Midbrain (tissue), 1 donor: ENCODE data around the gene MRPS11.
"Not testable (repeated sequence)": the region's sequence is repeated elsewhere in the genome, so short reads cannot be mapped to it uniquely, and the experiment has no call there.

Experiments used
- DNase-seq: peaks from one replicate; lab custom pipeline; 2025; lab: John Stamatoyannopoulos, UW

The MRPS11 gene

DNA sequence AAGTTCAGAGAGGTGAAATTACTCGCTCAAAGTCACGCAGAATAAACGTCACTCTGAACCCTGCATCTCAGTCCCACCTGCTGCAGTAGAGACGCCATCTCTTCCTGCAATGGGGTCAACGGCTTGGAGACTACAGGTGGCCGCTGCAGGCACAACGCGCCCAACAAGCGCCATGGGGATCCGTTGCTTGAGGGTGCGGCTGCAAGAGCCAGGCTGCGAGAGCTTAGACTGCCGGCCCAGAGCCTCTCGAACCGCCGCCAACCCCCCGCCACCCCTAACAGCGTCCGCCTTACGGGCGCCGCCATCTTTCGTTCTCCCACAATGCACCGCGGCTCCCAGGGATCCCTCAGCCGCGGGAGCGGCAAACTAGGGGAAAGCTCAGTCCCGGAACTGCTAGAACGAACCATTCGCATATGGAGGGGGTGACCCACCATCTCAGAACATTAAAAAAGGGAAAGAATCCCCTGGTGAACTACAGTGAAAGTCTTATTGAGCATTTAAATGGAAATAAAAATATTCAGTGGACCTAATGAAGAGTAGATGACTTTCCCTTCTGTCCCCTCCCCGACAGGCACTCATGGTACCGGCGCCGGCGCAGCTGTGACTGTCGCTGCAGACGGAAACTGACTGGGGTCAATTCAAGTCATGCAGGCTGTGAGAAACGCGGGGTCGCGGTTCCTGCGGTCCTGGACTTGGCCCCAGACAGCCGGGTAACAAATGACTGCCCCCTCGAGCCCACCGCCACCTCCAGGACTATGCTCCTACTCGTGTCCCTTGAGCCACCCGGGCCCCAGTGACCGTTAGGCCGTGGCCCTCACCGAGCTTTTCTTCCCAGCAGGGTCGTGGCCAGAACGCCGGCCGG is at the start of gene MRPS11, which contains the start of gene MRPL46:
Gene MRPS11, plus strand, starts transcription at position 636 of the 862 bp plus-strand sequence. Its CDS starts 10 bp downstream, at position 646.
Gene MRPL46, minus strand, starts transcription at position 316 of the 862 bp plus-strand sequence. Its CDS starts 11 bp downstream, at position 305.
- DNase-seq = peak; percentile 96

DNA sequence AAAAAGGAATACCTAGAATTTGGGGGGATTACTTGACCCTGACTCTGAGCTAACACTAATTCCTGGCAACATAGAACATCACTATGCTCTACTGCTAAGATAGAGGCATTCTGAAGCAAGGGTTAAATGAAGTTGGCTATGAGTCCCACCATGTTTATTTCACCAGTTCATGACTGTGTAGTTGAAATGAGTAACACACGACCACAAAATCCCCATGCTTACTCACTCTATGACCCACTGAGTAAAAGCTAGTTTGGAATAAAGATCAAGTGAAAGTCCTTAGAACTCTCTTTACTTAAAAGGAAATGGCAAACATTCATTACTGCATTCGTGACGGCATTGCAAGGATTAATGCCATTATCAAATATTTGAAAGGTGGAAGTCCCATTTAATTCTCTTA is 47.7 kb upstream of the MRPS11 start:
- no peak for DNase-seq

DNA sequence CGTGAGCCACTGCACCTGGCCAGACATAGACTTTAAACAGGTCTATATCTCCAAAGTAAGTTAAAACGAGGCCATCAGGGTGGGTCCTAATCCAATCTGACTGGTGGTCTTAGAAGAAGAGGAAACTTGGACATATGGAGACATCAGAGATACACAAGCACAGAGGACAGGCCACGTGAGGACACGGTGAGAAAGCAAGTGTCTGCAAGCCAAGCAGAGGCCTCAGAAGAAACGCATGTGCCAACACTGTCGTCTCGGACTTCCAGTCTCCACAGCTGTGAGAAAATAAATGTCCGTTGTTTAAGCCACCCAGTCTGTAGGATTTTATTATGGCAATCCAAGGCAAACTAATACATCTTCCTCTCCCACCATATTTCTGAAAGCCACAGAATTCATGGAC is 44.2 kb upstream of the MRPS11 start:
- no peak for DNase-seq

DNA sequence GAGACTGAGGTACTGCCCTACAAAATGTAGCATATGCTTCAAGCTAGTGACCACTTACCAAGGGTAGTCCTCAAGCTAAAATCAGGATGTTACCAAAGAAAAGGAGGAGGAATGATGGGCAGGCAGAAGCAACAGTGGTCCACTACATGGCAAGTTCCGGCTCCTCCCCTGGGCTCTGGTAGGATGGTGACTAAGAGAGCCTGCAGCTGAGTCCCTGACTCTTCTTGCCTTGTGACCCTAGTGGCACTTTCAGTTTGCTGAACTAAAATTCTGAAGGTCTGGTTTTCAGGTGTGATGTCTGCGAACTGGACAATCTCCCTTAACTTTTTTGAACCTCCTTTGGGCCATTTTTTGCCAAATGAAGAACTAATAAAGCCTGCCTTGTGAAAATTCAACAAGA is 41.2 kb upstream of the MRPS11 start:
- DNase-seq = no peak

DNA sequence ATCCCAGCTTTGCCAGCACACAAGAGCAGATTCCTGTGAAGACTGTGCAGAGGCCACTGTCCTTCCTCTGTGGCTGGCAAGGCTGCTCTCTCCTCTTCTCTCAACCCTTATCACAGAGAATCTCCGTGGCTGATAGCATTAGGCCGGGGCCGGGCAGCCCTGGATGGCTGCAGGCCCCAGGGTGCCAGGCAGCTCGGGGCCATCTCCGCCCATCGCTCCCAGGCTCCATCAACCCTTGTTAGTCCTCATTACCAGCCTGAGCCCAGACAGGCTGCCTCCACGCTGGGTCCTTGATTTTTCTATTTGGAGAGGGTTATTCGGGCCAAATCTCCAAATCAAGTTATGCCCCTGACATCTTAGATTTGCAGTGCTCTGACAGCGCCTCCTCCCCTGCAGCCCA is 39.5 kb upstream of the MRPS11 start:
- no peak for DNase-seq

DNA sequence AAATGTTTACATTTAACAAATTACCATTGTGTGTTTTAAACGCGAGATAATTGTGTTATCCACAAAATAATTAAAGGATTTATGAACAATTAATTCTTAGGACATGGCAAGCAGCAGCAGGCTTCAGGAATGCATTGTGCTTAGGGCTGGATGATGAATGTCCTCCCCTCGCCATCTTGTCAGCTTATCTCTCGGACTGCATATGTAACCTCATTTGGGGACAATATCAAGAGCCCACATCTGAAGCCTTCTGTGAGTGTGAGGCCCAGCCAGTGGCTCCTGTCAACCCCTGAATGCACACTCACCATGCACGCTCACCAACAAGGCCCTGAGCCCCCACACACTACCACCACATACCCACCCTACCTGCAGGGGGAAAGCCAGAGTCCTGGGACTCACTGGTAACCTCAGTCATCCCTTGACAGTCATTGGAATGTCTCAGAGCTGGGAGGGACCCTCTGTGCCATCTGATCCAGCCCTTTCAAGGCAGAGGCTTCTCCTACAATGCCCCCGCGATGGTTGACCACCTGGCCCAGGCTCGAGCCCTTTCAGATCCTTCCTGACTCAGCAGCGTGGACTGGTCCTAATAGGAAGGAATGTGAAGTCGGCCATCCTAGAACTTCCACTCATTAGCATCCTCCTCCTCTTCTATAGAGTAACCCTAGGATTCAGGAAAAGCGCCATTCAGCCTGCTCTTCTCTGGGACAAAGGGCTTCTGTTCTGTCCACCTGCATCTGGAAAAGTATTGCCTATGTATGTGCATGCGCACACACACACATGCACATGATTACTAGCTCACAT is 38.5 kb upstream of the MRPS11 start:
- no peak for DNase-seq

DNA sequence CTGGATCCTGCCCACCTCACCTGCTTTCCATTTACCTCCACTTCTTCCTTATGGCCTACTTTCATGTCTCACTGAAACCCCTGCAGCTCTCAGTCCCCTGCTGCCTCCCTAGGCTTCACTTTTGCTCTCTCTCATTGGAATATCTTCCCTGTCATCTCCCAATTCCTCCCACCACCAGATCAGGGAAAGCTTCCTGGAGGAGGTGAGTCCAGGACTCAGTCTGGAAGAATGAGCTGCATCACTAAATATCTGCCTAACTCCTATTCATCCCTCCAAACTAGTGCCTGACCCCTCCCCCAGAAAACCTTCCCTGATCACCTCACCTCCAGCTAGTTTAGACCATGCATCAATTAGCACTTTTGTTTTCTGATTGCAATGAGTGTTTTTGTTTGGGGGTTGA is 37.5 kb upstream of the MRPS11 start:
- no peak for DNase-seq

DNA sequence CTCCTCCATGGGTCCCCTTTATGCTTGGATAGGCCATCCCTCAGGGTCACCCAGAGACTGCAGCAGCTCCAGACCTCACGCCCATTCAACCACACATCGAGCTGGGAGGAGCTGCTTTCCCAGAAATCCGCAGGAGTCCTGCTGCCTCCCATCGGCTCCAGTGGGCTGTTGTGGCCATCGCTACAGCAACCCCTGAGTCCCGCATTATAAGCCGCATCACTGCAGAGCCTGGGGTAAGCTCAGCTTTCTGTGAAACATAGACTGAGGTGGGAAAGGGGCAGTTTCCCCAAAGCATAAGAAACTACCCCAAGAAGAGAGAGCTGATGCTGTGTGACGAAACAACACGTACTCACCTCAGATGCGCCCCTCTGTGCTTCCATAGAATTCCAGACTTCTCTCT is 36.1 kb upstream of the MRPS11 start:
- no peak for DNase-seq

DNA sequence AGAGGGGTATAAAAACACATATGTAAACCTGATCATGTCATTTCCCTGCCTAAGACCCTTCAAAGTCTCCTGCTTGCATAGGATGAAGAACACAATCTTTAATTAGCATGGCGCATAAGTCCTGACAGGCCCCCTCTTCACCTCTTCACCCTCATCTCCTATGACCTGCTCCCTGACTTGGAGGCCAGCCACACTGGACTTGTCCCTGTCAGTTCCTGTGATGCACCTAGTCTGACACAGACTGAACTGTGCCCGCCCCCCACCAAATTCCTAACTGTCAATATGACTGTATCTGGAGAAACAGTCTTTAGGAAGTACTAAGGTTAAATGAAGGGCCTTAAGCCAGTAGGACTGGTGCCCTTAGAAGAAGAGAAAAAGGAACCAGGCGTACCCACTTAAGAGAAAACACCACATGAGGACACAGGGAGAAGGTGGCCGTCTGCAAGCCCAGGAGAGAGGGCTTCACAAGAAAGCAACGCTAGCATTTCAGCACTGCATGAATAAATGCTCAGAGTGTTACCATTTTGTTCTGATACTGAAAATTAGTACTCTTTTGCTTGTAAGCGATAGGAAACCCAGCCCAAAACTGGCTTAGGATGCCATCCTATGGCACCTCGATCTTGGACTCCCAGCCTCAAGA is 34.3 kb upstream of the MRPS11 start:
- DNase-seq = no peak

DNA sequence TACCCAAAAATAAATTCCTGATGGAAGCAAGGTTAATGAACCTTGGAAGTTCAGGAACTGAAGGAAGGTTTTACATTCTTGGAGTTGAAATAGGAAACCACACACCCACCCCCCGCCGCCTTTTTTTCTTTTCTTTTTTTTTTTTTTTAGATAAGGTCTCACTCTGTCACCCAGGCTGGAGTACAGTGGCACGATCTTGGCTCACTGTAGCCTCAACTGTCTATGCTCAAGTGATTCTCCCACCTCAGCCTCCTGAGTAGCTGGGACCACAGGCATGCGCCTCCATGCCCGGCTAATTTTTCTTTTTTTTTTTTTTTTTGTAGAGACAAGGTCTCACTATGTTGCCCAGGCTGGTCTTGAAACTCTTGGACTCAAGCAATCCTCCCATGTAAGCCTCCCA is 33.4 kb upstream of the MRPS11 start:
- not testable (repeated sequence) for DNase-seq

DNA sequence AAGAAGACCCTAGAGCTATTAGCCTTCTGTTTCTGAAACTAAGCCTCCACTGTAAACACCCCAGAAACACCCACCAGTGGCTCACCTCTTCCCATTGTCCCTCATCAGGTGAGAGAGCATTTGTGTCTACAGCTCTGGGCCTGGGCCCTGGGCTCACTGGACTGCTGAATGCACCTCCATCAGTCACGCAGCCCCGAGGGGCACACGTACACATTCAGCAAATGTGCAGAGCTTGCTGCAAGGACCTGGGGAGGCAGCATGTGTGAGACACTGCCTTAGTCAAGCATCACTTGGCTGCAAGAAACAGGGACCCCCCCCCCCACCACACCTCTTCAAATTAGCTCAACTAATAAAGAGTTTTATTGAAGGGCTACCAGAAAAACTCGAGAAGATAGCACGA is 29.3 kb upstream of the MRPS11 start:
- DNase-seq = no peak

DNA sequence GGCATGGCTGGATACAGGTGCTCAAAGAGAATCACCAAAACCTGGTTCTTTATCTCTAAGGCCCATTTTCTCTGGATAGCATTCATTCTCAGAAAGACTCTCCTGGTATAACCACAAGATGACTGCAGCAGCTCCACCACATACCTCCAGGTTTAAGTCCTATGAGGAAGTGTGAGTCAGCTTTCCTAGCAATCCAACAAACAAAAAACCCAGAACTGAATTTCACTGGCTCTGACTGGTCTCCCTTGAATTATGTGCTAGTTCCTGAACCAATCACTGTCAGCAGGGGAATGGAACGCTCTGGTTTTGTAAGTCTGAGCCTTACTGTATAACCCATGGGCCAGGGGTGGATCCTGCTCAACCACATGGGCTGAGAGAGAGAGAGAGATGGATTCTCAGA is 27.5 kb upstream of the MRPS11 start:
- no peak for DNase-seq

DNA sequence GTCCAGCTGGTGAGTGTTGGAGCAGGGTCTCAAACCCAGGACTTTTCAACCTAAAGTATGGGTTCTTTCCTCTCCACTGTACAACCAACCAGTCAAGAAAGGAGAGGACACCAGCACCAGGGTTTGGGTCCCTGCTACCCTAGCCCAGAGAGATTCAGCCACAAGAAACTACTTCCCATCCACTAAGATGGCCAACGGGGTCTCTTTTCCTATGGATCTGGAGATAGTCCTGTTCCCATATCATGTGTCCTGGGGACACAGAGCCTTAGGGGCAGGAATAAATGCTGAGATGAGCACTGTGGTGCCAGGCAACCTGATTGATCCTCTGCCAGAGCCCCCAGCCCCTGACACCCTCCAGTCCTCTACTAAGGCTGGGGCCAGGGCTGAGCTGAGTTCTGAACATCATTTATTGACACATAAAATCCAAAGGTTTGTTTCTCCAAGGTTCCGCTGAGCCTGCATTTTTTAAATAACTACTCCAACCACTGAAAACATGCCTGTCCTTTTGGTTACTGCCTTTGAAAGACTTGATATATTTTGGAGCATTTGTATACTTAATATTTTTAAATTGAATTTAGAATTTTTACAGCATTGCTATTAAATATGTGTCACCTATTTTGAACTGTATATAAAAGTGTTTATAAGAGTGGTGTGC is 26.3 kb upstream of the MRPS11 start:
- DNase-seq = no peak

DNA sequence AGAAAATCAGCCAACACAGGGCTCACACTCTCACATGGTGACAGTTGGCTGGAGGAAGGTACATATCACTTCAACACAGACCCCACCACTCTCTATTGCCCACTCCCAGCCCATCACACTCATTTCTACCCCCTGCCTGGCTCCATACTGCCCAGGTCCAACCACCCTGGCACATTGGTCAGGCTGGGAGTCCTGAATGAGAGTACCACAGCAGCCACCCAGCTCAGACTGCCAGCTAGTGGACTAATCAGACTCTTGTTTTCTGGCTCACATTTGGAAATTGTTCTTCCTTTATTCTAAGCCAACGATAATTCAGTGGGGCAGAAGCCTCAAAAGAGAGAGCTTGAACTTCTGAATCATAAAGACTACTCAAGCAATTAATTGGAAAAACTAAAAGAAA is 20.3 kb upstream of the MRPS11 start:
- DNase-seq = no peak

DNA sequence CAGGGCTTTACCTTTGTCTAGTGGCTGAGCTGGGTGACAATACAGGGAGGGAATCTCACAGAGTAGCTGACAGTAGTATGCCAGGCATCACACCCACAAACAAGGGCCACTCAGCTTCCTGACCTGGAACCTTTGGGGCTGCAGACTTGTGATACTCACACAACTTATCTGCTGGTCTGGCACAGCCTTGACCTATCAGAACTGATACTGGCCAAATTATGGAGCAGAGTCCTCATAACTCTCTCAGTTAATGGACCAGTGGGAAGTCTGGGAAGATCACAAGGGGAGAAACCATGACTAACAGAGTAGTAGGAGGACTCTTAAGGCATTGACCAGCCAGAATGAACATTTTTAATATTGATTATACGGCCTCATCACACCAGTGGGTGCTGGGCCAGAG is 19.8 kb upstream of the MRPS11 start:
- DNase-seq = no peak

DNA sequence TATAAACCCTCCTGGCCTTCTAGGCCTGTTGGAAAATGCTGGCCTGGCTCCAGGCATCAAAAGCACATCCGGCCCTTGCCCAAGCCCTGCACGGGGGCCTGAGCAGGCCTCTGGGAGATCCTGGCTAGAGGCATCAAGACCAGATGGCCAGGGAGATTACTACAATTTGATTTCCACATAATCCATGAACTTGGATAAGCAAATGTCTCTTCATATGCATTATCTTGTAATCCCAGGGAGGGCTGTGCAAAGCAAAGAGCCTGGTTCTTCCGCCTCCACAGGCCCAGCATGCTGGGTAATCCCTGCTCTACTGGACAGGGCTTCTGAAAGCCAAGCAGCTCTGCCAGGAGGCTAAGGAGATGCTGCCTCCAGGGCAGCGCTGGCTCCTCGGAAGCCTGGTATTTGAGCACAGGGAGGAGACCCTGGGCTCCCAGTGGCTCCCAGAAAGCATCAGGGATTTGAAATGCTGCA is 18.5 kb upstream of the MRPS11 start:
- no peak for DNase-seq

DNA sequence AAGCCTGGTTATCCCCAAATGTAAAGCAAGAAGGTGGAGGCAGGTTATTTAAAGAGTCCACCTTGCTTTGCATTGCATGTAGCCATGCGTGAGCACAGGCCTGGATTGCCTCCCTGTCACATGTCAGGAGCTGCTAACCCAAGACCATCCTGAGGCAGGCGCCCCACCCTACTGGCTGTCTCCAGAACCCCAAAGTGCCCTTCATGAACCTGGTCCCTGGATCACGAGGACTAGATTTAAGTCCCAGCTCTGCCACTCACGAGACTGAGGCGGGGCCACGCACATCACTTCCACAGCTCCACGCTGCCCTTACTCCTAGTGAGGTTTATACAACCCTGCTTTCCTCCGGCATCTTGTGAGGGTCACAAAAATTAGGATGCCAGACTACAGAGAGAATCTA is 17.9 kb upstream of the MRPS11 start:
- DNase-seq = no peak

DNA sequence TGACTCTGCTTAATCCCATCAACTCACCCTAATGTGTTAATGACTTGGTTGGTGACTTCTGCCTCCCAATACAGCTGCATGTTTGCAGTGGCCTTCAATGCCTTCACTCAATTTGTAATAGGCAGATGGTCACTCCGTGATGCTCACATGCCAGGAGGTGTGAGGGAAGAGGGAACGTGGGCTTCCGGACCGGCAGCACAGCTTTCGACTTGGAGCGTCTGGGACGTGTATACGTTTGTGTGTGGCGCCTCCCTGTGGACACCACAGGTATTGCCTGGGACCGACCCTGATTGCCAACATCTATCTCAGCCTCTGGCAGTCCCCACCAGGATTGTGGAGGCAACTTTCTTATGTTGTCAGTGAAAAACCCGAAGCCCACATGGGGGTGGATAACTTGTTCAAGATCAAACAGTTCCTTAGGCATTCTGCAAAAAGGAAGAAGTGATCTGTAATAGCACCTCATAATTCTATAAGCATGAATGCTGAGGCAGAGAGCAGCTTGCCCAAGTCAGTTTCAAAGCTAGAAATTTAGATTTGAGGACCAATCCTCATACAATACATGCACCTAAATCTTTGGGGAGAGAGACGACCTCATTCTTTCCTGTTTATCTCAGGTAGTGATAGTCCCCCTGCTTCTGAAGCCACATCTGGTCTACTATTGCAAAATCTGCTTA is 17.2 kb upstream of the MRPS11 start:
- peak; percentile 62 for DNase-seq

DNA sequence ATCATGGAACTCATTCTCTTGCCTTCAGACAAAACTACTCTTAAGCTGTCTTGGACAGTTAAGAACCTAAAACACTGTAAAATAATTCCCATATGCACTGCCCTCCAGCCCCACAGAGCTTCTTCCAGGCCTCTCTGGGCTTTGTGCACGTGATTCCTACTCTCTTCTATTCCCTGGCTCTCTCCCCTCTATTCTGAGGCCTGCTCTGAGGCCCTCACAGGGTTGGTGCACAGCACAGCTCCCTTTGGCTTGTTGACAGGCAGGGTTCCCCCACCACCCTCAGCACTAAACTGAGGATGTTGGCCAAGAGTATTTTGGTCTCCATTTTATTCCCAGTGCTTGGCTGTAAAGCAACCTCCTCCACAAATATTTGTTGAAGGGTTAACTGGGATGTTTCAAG is 13.9 kb upstream of the MRPS11 start:
- no peak for DNase-seq

DNA sequence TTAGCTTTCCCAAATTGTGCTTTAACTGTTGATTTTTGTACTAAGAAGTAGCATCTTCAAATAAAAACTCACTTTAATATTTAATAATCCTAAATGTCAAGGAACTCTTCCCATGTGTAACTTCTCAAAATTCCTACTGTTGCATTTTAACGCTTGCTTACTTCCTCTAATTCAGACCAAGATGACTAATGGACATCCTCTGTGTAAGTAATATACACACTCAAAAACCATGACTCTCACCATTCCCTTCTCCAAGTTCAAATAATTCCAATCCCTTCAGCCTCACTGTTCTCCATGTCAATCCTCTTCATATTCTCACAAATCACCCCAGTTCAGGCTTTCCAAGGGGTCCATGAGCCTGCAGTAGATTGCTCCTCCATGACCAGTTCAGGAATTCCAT is 13.3 kb upstream of the MRPS11 start:
- DNase-seq = no peak
